Gastroesophageal sphincter (tissue), 2 donors: Measurements from ENCODE around the gene MS4A4A.

ENCODE experiments used
- EP300 ChIP-seq: sonication (generic); formaldehyde crosslinking; IDR thresholded peaks from one replicate; pipeline ENCODE4 v1.6.1; 2017; ENCODE audit warnings: antibody characterized with exemption, mild to moderate bottlenecking
- POLR2A ChIP-seq, 2 donors: fragments of 450-650 bp; IDR thresholded peaks; one replicate each; pipeline ENCODE4 v1.6.1; 2017; ENCODE audit warnings: antibody characterized with exemption in 2 of 2, mild to moderate bottlenecking in 2 of 2, moderate library complexity in 1 of 2

- TF ChIP-seq EP300 (no peak), POLR2A (IDR thresholded peaks at IDR 0.05) (no peak)
These were observed 8.1 kb downstream of the MS4A4A start for GRCh38 chr11:60288531-60288930.
